ENCODE results near the gene RANBP9. TPM values are rescaled to one million over a fixed set of nuclear protein-coding genes. Genes with fewer than 3 reads are reported as not detected.

Gene RANBP9
- total and polyA plus RNA-seq, 11 donors = 9.3 to 43.7 (median 32.3) TPM

- DNase-seq (no peak), ATAC-seq (no peak)
- H3K36me3 ChIP-seq = no peaks in the 10 kb centered on the region
- WGBS, 4 donors = 73 to 80% (median 79%) methylated on average over 2 of the region's 2 CpGs
- no peak overlapping the region for H3K4me3 ChIP-seq
- TF ChIP-seq CTCF (IDR thresholded peaks at IDR 0.05) (no peak), POLR2A (IDR thresholded peaks at IDR 0.05) (no peak)
- peaks cover 0 to 77% (median 7%) of the 10 kb centered on the region in 12 donors for H3K4me1 ChIP-seq
- H3K27me3 ChIP-seq = no peaks in the 10 kb centered on the region
- intact Hi-C loops (cut with DNase I) = no loop called here
- peaks cover 0 to 20% (median 0%) of the 10 kb centered on the region in 12 donors for H3K9me3 ChIP-seq
- no peak overlapping the region for H3K27ac ChIP-seq
These were observed 43.2 kb downstream of the RANBP9 start for GRCh38 chr6:13668291-13668928.

GRCh38 chr6:13667655-13668054 lies 44.0 kb downstream of the RANBP9 start:
- Histone ChIP-seq H3K4me3 (no peak overlapping the region), H3K27ac (no peak overlapping the region), H3K9me3 (peaks cover 0 to 20% (median 0%) of the 10 kb centered on the region in 12 donors), H3K27me3 (no peaks in the 10 kb centered on the region), H3K4me1 (peaks cover 0 to 77% (median 10%) of the 10 kb centered on the region in 12 donors), H3K36me3 (no peaks in the 10 kb centered on the region)
- no peak for TF ChIP-seq POLR2A (IDR thresholded peaks at IDR 0.05)
- TF ChIP-seq CTCF (IDR thresholded peaks at IDR 0.05) = no peak
- WGBS, 4 donors = 90 to 98% (median 95%) methylated on average over 2 of the region's 2 CpGs
- ATAC-seq (no peak), DNase-seq (no peak)
- intact Hi-C loops (cut with DNase I) = no loop called here

GRCh38 chr6:13666194-13667105 lies 45.2 kb downstream of the RANBP9 start:
- Histone ChIP-seq H3K9me3 (peaks cover 0 to 20% (median 0%) of the 10 kb centered on the region in 12 donors), H3K4me1 (peaks cover 0 to 68% (median 8%) of the 10 kb centered on the region in 12 donors)
- no peak for ATAC-seq

More at GRCh38 chr6:13666194-13667105, 45.2 kb downstream of the RANBP9 start:
- no peak overlapping the region for H3K4me3 ChIP-seq
- H3K27me3 ChIP-seq = no peaks in the 10 kb centered on the region
- H3K36me3 ChIP-seq = no peaks in the 10 kb centered on the region
- TF ChIP-seq CTCF (IDR thresholded peaks at IDR 0.05) (no peak), POLR2A (IDR thresholded peaks at IDR 0.05) (no peak)
- WGBS, 4 donors = 87 to 91% (median 91%) methylated on average over 8 of the region's 8 CpGs
- no peak overlapping the region for H3K27ac ChIP-seq
- intact Hi-C loops (cut with DNase I) = no loop called here
- DNase-seq = no peak
